Adrenal gland (tissue), 12 donors: ENCODE data around the gene PHLDB3. TPM values are rescaled to one million over a fixed set of nuclear protein-coding genes. Genes with fewer than 3 reads are reported as not detected.
"Not testable (repeated sequence)": the region's sequence is repeated elsewhere in the genome, so short reads cannot be mapped to it uniquely, and the experiment has no call there.

Source experiments
- DNase-seq, 7 donors: peaks; one replicate each; pipeline ENCODE4 v3.0.0-alpha.2; 2019 to 2020
- H3K27ac ChIP-seq, 5 donors: fragments of 200-600 bp; sonication (generic) in 4 of 5; 1 replicate in 3 of 5; 2 replicates in 2 of 5; pipeline versions ENCODE4 v1.5.1 to v1.8.0; 2016 to 2020; ENCODE audit warnings: mild to moderate bottlenecking in 1 of 5
- H3K27me3 ChIP-seq: fragments of 200-600 bp; 2 replicates; pipeline ENCODE4 v1.8.0; 2021
- H3K36me3 ChIP-seq, 2 donors: fragments of 200-600 bp; replicated peaks in 1 of 2; 1 replicate in 1 of 2; 2 replicates in 1 of 2; pipeline versions ENCODE4 v1.5.1 to v1.8.0; 2018 to 2022
- H3K4me1 ChIP-seq, 2 donors: fragments of 200-600 bp; replicated peaks in 1 of 2; 1 replicate in 1 of 2; 2 replicates in 1 of 2; pipeline versions ENCODE4 v1.5.1 to v1.8.0; 2018 to 2021
- H3K4me3 ChIP-seq, 4 donors: fragments of 200-600 bp; sonication (generic) in 3 of 4; one replicate each; pipeline ENCODE4 v1.5.1; 2016 to 2018
- H3K9me3 ChIP-seq, 3 donors: fragments of 200-600 bp; sonication (generic) in 1 of 3; replicated peaks in 1 of 3; 1 replicate in 2 of 3; 2 replicates in 1 of 3; pipeline versions ENCODE4 v1.5.1 to v1.8.0; 2016 to 2021
- CTCF ChIP-seq, 6 experiments: fragments of 450-650 bp in 4 of 6; fragments of 200-600 bp in 2 of 6; sonication (generic) in 1 of 6; IDR thresholded peaks; 1 replicate in 5 of 6; 2 replicates in 1 of 6; pipeline versions ENCODE4 v1.5.1 to v1.8.0; 2016 to 2021; ENCODE audit warnings: antibody characterized with exemption in 6 of 6, mild to moderate bottlenecking in 2 of 6, moderate library complexity in 1 of 6
- POLR2A ChIP-seq, 2 donors: fragments of 450-650 bp; IDR thresholded peaks; one replicate each; pipeline ENCODE4 v1.6.1; 2017; ENCODE audit warnings: antibody characterized with exemption in 2 of 2, mild to moderate bottlenecking in 2 of 2, moderate library complexity in 1 of 2
- WGBS, 4 donors: extraction: QIAGEN DNeasy Blood & Tissue Kit in 2 of 4; methylation state at CpG; one replicate each; pipeline versions ENCODE4 v1.1.5 to v1.1.7; 2013 to 2017; 5-methylcytosine and 5-hydroxymethylcytosine counted together
- intact Hi-C, 2 donors: fragments of 100-400 bp; cut with DNase I; formaldehyde crosslinking; loops; one replicate each; pipeline versions ENCODE4 v1.14.1 to v1.15.0; 2022 to 2023
- polyA plus RNA-seq, 3 donors: library from polyadenylated mRNA; stranded (reverse); fragments of 200-250 nt in 2 of 3; fragments of 350-450 nt in 1 of 3; fragmentation: Illumina TruSeq in 1 of 3; extraction: RNeasy Lipid Tissue Mini Kit (QIAGEN cat#74804) in 1 of 3; gene quantifications; one replicate each; pipeline ENCODE4 v1.2.3, GENCODE V29; 2013 to 2014
- total RNA-seq, 9 donors: library from RNA; depleted of rRNA in 4 of 9; stranded (reverse); fragments of >200 nt in 4 of 9; fragments of 120-200 nt in 1 of 9; fragmentation: NEBNext Ultra II Directional in 1 of 9; extraction: Animal tissue kit (Norgen Biotek cat#: 25700) in 1 of 9; gene quantifications; one replicate each; pipeline versions ENCODE4 v1.1.0 to v1.2.4, GENCODE V29; 2013 to 2023
- donor health status: healthy with polysubstance abuse.
- donor health status: Bipolar disorder and iron deficiency.
- donor health status: DM: yes; HTN: yes; CAD: no.
- donor health status: DM: no; HTN: no; CAD: no.
- donor health status: DM: no; HTN: no; CAD: no.
- donor health status: DM: yes; HTN: yes; CAD: no.

Gene PHLDB3
- total and polyA plus RNA-seq, 12 donors: 1.7 to 54.5 (median 19.5) TPM

GRCh38 chr19:43551399-43552197 is 47.1 kb upstream of the PHLDB3 start:
- H3K27ac ChIP-seq: no peak overlapping the region
- H3K9me3 ChIP-seq: no peaks in the 10 kb centered on the region
- no peak for DNase-seq
- H3K4me1 ChIP-seq: no peaks in the 10 kb centered on the region
- 90 to 93% (median 91%) methylated on average over 22 to 23 of the region's 23 CpGs for WGBS, 4 donors
- TF ChIP-seq POLR2A (IDR thresholded peaks at IDR 0.05): no peak
- TF ChIP-seq CTCF (IDR thresholded peaks at IDR 0.05): no peak
- no peaks in the 10 kb centered on the region for H3K27me3 ChIP-seq
- peaks cover 0 to 43% of the 10 kb centered on the region in 2 donors for H3K36me3 ChIP-seq
- no peak overlapping the region for H3K4me3 ChIP-seq
- intact Hi-C loops: loop anchor here in 1 of 2 donors (5.0 kb wide), 1 partner anchor 101 kb away; no protein-coding TSS in a partner anchor

DNA sequence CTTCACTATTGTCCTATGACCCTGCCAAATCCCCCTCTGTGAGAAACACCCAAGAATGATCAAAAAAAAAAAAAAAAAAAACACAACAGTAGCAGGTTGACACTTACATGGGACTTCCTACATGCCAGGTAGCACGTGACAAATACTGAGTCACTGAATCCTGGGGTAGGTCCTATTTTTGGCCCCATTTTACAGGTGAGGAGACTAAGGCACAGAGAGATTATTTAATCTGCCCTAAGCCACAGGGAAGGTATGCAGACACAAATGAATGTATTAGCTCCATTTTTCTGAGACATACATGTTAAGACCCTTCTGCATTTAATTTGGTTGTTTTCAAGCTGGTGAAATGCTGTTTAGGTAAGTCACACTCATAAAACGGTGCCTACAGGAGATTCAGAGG is 44.2 kb upstream of the PHLDB3 start:
- no peaks in the 10 kb centered on the region for H3K4me1 ChIP-seq
- intact Hi-C loops: no loop called here
- no peaks in the 10 kb centered on the region for H3K9me3 ChIP-seq
- peaks cover 0 to 59% of the 10 kb centered on the region in 2 donors for H3K36me3 ChIP-seq
- no peaks in the 10 kb centered on the region for H3K27me3 ChIP-seq
- 80 to 92% (median 88%) methylated on average over 2 of the region's 2 CpGs for WGBS, 4 donors
- H3K4me3 ChIP-seq: no peak overlapping the region
- no peak for DNase-seq
- no peak for TF ChIP-seq CTCF (IDR thresholded peaks at IDR 0.05)
- H3K27ac ChIP-seq: no peak overlapping the region

DNA sequence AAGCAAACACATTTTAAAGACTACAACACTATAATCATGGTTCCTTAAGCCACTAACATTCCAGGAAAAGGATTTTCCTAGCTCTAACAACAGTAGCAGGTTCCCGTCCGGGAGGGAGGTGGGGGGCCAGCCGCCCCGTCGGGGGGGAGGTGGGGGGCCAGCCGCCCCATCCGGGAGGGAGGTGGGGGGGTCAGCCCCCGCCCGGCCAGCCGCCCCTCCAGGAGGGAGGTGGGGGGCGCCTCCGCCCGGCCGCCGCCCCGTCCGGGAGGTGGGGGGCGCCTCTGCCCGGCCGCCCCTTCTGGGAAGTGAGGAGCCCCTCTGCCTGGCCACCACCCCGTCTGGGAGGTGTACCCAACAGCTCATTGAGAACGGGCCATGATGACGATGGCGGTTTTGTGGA is 43.4 kb upstream of the PHLDB3 start:
- H3K36me3 ChIP-seq: peaks cover 0 to 61% of the 10 kb centered on the region in 2 donors

DNA sequence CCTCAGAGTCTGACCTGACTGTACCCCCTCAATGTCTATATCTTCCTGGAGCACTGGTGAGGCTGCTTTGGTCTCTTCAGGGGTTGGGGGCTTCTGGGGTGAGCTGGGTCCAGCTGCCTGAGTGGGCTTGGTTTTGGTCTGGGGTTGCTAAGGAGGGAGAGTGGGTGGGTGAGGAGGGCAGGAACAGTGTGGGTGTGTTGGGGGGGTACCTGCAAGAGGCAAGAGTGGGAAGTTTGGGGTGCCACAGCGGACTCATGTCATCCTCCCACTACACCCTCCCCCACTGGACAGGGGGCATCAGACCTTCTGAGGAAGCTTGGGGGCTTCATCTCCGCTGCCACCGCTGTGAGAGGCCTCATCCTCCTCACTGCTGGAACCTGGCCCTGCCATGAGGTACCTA is 42.0 kb upstream of the PHLDB3 start:
- intact Hi-C loops: no loop called here
- 93 to 100% (median 98%) methylated on average over 1 to 3 of the region's 3 CpGs for WGBS, 4 donors
- DNase-seq: no peak
- H3K4me3 ChIP-seq: no peak overlapping the region
- H3K9me3 ChIP-seq: no peaks in the 10 kb centered on the region
- no peaks in the 10 kb centered on the region for H3K4me1 ChIP-seq
- H3K27ac ChIP-seq: no peak overlapping the region
- H3K36me3 ChIP-seq: peaks cover 0 to 65% of the 10 kb centered on the region in 2 donors
- TF ChIP-seq CTCF (IDR thresholded peaks at IDR 0.05): no peak
- TF ChIP-seq POLR2A (IDR thresholded peaks at IDR 0.05): no peak
- H3K27me3 ChIP-seq: no peaks in the 10 kb centered on the region

More for the DNA sequence above, 43.4 kb upstream of the PHLDB3 start:
- H3K4me3 ChIP-seq, H3K27ac ChIP-seq, intact Hi-C loops, H3K27me3 ChIP-seq, H3K4me1 ChIP-seq, DNase-seq, H3K9me3 ChIP-seq: not testable (repeated sequence)
- WGBS, 4 donors: 91 to 100% (median 96%) methylated on average over 2 to 17 of the region's 24 CpGs; no CpG with 5 or more reads in 1 of the 4 donors

DNA sequence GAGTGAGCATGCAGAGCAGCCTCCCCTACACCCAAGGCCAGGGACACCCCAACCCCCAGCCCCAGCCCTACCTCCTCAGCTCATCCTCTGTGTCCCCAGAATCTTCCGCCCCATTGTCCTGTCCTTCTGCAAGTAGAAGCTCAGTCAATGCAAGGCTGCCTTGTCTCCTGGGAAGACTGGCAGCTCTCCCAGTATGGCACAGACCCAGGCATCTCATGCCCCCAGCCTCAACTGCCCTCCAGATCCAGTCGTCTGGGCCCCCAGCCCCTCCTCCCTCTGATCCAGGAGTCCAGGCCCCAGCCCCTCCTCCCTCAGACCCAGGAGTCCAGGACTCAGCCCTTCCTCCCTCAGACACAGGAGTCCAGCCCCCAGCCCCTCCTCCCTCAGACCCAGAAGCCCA is 41.4 kb upstream of the PHLDB3 start:
- TF ChIP-seq CTCF (IDR thresholded peaks at IDR 0.05): no peak
- TF ChIP-seq POLR2A (IDR thresholded peaks at IDR 0.05): no peak
- Histone ChIP-seq H3K4me3 (no peak overlapping the region), H3K36me3 (peaks cover 0 to 59% of the 10 kb centered on the region in 2 donors), H3K27me3 (no peaks in the 10 kb centered on the region), H3K9me3 (no peaks in the 10 kb centered on the region), H3K27ac (no peak overlapping the region), H3K4me1 (no peaks in the 10 kb centered on the region)
- DNase-seq: no peak
- 78 to 100% (median 81%) methylated on average over 1 to 2 of the region's 2 CpGs for WGBS, 4 donors
- intact Hi-C loops: no loop called here
